GM21515 (cell line): ENCODE data around the gene SPEM1.

Experiments
- ATAC-seq: cut with Tn5 transposase; IDR thresholded peaks from one replicate; pipeline ENCODE4 v1.9.1; 2021; ENCODE audit not compliant: unreplicated experiment

The SPEM1 gene

DNA sequence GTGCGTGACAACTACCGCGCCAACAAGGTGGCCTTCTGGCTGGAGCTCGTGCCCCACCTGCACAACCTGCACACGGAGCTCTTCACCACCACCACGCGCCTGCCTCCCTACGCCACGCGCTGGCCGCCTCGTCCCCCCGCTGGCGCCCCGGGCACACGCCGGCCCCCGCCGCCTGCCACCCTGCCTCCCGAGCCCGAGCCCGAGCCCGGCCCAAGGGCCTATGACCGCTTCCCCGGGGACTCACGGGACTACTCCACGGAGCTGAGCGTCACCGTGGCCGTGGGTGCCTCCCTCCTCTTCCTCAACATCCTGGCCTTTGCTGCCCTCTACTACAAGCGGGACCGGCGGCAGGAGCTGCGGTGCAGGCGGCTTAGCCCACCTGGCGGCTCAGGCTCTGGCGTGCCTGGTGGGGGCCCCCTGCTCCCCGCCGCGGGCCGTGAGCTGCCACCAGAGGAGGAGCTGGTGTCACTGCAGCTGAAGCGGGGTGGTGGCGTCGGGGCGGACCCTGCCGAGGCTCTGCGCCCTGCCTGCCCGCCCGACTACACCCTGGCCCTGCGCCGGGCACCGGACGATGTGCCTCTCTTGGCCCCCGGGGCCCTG, 3.0 kb upstream of the SPEM1 start:
- no peak for ATAC-seq

DNA sequence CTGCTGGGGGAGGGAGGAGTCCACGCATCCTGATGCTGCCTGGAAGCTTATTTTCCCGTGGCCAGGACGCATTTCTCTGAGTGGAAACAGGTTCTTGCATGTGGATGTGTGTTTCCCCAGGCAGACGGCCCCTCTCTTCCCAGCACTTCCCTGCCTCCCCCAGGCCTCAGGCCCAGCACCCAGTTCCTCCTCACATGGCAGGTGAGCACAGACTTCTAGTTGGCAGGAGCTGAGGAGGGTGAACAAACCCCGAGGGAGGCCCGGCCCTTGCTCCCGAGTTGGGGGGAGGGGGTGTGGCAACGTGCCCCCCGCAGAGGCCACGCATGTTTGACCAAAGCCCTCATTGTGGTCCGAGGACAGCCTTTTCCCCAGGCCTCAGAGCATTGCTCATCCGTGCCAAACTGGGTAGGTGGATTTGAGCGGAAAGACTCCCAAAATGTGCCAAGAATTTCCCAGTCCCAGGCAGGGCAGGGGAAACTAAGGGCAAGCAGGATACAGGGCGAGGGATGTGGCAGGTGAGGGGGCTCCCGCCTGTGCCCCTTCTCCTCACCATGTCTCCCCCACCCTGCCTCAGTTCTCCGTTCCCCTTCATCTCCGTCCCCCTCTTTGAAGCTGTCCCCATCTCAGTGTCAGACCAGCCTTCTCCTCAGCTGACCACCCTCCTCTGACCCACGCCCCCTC, 1.5 kb upstream of the SPEM1 start:
- no peak for ATAC-seq

DNA sequence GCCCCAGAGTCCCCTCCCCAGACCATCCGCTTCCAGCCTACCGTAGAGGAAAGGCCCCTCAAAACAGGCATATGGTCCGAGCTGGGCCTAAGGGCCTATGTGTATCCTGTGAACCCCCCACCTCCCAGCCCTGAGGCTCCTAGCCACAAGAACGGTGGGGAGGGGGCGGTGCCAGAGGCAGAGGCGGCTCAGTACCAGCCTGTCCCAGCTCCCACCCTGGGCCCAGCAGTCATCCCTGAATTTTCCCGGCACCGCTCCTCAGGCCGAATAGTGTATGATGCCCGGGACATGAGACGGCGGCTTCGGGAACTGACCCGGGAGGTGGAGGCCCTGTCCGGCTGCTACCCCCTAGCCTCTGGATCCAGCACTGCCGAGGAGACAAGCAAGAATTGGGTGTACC, 1.1 kb downstream of the SPEM1 start:
- ATAC-seq = no peak

DNA sequence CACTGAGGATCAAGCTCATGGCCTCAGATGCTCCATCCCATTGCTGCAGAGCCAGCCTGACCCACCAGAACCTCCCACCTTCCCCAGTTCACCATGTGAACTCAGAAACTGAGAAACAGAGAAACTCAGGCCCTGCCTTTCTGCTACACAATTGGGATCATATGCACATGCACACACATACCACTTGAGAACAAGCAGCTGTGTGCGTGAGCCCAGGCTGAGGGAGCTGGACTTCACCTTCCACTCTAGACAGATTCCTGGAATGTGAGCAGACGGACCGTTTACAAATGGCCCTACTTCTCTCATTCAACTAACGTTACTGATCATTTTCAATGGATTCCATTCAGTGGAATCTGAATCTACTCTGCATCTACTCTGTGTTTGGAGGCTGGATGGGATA, 3.6 kb downstream of the SPEM1 start:
- ATAC-seq = no peak

DNA sequence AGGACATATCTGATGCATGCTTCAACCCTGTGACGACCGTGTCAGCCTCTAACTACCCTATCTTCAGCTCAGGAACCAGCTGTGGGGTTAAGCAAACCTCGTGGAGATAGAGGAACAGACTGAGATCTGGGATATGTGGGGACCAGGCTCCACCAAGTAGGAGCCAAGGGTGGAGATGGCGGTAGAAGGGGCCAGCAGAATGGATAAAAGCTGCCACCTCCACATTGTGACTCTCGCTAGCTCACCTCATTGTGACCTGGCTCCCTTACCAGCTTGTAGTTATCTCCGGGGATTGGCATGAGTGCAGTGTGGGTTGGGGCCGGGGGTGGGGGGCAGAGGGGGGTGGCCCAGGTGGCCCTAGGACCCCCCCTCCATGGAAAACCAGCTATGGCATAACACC, 5.2 kb downstream of the SPEM1 start, which contains the start of gene SPEM2:
TSS of gene SPEM2 (plus strand) at position 301 of the 400 bp plus-strand sequence. CDS start at position 374, 73 bp downstream.
- no peak for ATAC-seq

DNA sequence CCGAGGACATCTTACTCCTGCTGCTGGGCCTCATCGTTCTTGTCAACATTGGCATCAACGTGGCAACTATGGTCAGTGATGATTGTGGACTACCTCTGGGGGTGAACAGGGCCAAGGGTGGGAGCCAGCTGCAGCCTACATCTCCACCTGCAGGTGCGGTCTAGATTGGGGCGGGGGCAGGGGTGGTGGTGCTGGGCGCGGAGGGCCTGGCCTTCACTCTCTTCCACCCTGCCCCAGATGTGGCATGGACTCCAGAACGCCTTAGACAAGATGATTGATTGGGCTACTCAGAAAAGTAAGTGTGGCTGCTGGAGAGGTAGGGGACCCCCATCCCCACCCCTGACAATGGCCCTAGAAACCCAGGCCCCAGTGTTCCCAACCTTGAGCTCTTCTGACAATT, 5.6 kb downstream of the SPEM1 start:
- ATAC-seq = no peak

DNA sequence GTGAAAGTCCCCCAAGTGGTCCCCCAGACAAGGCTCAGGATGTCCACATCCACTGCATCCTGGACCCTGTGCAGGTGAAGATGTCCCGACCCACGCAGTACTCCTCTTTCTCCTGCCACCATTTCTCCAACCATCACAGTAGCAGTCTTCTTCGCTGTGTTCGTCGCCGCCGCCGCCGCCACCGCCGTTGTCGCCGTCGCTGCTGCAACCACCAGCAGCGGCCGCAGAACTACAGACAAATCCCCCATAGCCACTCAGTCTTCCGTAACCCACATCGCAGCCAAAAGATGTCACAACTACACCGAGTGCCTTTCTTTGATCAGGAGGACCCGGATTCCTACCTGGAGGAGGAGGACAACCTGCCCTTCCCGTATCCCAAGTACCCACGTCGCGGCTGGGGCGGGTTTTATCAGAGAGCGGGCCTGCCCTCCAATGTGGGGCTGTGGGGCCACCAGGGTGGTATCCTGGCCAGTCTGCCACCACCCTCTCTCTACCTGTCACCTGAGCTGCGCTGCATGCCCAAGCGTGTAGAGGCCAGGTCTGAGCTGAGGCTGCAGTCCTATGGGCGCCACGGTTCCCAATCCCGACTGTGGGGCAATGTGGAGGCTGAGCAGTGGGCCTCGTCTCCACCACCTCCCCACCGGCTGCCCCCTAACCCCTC, 6.2 kb downstream of the SPEM1 start:
- ATAC-seq = no peak

DNA sequence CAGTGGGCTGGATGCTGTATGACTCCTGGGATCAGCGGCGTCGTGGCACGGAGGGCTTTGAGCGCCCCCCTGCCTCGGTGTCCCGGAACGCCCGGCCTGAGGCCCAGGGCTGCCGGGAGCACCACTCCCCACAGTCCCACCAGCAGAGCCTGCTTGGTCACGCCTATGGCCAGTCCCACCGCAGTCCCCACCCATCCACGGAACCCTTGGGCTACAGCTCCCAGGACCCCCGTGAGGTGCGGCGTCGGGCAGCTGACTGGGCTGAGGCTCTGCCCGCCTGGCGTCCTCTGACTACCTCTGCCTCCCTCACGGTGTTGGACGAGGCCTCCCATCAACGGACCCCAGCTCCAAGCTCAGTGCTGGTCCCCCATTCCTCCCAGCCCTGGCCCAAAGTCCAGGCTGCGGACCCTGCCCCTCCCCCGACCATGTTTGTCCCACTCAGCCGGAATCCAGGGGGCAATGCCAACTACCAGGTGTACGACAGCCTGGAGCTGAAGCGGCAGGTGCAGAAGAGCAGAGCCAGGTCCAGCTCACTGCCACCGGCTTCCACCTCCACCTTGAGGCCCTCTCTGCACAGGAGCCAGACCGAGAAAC, 6.9 kb downstream of the SPEM1 start:
- no peak for ATAC-seq

DNA sequence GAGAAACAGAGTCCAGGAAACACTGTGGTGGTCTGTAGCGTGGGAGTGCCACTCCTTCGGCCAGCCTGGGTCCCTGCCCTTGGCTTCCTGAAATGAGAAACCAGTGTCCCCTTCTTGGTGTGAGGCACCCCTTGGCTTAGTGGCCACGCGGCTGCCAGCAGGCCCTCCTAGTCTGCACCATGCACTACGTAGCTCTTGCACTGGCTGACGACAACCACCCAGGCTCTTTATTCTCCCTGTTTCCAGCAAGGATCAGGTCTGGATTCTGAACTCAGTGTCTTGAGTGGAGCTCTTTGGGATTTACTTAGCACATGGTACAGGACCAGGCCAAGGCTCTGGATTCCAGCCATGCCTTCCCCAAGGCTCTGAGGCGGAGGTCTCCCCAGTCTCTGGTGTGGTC, 7.4 kb downstream of the SPEM1 start:
- no peak for ATAC-seq

DNA sequence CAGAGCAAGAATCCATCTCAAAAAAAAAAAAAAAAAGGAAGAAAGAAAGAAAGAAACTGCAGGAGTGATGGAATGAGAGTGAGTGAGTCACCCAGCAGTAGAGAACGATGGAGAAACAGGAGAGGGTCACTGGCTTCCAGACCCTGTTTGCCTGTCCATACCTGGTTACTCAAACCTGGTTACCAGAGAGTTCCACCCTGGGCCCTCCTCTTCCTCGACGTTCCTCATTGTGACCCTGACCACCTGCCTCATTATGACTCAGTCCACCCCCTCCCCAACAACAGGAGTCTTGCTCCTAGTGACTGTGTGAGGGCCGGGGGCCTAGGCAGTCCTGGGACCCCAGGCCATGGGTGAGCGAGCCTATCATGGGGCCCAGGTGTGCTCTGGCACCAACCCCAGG, 8.4 kb downstream of the SPEM1 start, which contains the start of gene SPEM3:
TSS of gene SPEM3 (plus strand) at position 301 of the 400 bp plus-strand sequence. CDS start at position 347, 46 bp downstream.
- ATAC-seq = no peak

DNA sequence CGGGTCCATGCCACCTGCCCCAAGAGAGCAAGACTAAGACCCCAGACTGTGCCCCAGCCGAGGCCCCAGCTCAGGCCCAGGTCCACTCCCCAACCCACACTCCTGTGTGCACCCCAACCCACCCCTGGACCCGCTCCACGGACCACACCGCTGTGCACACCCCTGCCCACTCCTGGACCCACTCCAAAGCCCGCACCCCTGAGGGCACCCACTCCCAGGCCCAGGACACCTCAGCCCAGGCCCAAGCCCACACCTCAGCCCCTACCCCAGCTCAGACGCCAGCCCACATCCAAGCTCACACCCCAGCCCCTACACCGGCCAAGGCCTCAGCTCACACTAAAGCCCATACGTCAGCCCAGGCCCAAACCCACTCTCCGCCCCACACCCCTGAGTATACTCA, 9.6 kb downstream of the SPEM1 start:
- ATAC-seq = no peak

DNA sequence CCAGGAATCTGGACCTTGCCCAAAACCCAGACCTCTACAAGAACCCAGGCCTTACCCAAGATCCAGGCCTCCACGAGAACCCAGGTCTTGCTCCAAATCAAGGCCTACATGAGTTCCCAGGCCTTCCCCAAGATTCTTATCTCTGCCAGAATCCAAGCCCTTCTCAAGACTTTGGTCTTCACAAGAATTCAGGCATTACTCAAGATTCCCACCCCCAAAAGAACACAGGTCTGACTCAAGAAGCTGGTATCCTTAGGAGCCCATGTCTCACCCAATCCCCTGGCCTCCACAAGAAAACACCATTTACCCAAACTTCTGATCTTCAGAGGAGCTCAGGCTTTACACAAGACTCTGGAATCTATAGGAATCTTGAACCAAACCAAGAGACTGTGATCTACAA, 11.1 kb downstream of the SPEM1 start:
- no peak for ATAC-seq

DNA sequence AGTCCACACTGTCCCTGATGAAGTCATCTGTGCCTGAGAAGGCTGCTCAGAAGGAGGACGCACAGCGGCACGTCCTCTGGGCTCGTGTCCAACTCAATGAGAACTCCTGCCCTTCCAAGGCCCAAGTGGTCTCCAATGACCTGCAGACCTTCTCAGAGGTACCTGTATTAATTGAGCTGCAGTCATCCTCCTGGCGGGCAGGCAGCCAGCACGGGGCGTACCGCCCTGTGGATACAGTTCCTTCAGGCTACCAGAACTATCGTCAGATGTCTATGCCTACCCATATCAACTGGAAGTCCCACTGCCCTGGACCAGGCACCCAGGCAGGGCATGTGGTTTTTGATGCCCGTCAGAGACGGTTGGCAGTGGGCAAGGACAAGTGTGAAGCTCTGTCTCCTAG, 12.2 kb downstream of the SPEM1 start:
- no peak for ATAC-seq

DNA sequence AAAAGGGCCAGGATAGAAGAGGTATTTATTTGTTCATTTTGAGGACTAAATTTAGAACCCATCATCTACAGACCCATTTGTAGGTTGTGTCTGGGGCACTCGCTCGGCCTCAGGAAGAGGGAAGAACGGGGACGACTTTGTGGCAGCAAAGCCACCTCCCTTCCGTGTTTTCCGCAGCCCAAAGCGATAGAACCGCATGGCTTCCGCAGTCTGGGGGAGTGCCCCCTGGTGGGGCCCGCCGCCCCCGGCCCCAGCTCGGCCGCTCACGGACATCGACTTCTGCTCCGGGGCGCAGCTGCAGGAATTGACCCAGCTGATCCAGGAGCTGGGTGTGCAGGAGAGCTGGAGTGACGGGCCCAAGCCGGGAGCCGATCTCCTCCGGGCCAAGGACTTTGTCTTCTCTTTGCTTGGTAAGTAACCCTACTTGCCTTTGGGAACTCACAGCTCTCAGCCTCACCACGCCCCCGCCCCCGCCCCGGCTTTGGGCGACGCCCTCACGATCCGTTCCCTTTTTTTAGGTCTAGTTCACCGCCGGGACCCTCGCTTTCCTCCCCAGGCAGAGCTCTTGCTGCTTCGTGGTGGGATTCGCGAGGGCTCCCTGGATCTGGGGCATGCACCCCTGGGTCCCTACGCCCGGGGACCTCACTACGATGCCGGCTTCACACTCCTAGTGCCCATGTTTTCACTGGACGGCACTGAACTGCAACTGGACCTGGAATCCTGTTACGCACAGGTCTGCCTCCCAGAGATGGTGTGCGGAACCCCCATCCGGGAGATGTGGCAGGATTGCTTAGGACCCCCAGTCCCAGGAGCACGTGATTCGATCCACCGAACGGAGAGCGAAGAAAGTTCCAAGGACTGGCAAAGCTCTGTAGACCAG, 15.8 kb downstream of the SPEM1 start:
- ATAC-seq = peak; percentile 20

DNA sequence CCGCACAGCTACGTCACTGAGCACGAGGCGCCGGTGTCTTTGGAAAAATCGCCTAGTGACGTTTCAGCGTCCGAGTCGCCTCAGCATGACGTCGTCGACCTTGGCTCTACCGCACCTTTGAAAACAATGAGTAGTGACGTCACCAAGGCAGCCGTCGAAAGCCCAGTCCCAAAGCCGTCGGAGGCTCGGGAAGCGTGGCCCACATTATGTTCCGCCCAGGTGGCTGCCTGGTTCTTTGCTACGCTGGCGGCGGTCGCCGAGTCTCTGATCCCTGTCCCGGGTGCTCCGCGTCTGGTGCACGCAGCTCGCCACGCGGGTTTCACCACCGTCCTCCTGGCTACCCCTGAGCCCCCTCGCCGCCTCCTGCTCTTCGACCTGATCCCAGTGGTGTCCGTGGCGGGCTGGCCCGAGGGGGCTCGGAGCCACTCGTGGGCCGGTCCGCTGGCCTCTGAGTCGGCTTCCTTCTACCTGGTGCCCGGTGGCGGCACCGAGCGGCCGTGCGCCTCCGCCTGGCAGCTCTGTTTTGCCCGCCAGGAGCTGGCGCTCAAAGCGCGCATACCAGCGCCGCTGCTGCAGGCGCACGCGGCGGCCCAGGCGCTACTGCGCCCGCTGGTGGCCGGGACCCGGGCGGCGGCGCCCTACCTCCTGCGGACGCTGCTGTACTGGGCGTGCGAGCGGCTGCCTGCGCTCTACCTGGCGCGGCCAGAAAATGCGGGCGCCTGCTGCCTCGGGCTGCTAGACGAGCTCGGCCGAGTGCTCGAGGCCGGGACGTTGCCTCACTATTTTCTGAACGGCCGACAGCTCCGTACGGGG, 16.6 kb downstream of the SPEM1 start:
- ATAC-seq = no peak

DNA sequence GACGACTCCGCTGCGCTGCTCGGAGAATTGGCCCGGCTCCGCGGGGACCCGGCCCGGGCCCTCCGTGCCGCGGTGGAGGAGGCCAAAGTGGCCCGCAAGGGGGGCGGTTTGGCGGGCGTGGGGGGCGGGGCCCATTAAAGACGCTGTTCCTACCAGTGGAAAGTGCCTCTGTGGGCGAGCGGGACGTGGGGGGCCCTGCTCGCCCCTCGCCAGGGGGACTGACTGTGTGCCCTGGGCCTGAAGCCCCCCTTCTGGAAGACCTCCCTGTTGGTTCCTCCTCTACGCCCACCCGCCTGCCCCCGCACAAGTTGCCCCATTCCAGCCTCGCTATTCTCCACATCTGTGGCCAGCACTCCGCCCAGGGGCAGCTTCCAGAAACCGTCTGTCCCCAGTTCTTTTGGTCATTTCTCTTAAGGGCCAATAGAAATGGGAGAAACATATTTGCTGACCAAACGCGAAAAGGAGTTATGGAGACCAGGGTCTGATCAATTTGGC, 17.3 kb downstream of the SPEM1 start:
- ATAC-seq = no peak

DNA sequence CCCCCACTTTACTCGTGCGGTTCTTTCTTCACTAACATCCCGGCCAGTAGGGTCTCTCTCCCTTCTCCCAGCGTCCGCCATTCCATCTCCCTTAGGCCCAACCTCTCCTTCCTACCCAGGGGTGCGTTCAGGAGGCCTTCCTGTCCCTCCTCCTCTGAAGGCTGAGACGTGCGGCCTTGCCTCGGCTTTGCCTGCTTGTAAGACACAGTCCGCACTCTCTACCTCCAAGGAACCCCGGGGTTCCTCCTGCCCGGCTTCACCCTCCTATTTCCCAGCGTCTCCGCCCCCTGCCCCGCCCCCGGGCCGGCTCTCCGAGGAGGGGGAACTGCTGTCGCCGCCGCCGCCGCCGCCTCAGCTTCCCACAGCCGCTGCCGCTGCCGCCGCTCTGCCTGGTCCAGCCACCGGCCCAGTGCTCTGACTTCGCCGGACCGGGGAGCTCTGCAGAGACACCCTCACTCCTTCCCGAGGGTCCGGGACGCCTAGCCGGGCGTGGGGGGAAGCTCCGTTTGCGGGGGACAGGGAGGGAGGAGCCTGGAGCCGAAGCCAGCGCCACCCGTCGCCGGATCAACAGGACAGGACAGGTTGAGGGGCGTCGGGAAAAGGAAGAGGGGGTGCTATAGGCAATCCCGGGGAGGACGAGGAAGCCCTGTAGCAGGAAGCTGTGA, 18.0 kb downstream of the SPEM1 start:
- no peak for ATAC-seq

DNA sequence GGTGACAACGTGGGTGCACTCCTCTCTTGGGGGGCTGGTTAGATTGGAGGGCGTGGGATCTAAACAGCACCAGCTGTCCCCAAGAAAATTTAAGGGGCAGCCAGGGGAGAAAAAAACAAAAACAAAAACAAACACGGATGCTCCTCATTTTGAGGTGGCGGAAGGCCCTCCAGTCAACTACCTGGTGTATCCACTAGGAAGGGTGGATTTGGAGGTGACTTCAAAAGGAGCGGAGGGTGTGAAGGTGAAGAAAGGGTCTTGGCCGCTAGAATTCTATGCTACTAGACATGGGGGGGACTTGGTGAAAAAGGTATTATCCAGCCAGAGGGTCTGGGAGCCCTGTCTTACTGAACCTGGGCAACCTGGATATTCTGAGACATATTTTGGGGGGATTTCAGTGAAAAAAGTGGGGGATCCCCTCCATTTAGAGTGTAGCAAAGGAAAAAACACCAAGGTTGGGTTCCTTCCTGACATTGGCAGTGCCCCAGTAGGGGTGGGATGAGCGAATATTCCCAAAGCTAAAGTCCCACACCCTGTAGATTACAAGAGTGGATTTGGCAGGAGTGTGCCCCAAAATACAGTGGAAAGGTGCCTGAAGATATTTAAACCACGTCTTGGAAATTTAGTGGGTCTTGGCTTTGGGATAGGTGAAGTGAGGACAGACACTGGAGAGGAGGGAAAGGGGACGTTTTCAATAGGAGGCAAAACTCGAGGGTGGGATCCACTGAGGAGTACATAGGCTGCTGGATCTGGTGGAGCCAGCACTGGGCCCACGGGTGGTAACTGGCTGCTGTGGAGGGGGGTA, 18.7 kb downstream of the SPEM1 start:
- no peak for ATAC-seq
